GM12872 (cell line): ENCODE data around the gene KIF26B.

Source experiments
- TF ChIP-seq, protein P1 (sequence below): IDR thresholded peaks from 3 replicates; pipeline ENCODE4 v1.5.1; 2011; ENCODE audit warnings: low read depth, mild to moderate bottlenecking, low read length, moderate library complexity; ENCODE audit not compliant: insufficient read depth

Gene KIF26B

DNA sequence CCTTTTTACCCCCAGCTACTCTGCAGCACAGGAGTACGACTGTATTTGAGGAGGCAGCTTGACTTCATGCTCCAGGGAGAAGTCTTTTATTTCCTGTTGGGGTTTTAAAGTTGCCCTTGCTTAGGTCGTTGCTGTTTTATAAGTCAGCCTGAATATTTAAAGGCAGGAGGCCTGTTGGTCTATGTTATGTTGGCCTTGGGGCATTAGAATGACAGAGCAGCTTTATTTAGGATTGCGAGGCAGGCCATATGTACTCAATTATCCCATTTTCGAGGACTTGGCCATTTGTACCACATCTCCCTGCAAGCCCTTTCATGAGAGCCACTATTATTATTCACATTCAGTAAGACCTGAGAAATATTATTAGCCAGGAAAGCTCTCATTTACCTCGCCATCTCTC, 47.0 kb downstream of the KIF26B start:
- TF ChIP-seq, protein P1, sequence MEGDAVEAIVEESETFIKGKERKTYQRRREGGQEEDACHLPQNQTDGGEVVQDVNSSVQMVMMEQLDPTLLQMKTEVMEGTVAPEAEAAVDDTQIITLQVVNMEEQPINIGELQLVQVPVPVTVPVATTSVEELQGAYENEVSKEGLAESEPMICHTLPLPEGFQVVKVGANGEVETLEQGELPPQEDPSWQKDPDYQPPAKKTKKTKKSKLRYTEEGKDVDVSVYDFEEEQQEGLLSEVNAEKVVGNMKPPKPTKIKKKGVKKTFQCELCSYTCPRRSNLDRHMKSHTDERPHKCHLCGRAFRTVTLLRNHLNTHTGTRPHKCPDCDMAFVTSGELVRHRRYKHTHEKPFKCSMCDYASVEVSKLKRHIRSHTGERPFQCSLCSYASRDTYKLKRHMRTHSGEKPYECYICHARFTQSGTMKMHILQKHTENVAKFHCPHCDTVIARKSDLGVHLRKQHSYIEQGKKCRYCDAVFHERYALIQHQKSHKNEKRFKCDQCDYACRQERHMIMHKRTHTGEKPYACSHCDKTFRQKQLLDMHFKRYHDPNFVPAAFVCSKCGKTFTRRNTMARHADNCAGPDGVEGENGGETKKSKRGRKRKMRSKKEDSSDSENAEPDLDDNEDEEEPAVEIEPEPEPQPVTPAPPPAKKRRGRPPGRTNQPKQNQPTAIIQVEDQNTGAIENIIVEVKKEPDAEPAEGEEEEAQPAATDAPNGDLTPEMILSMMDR: no peak

DNA sequence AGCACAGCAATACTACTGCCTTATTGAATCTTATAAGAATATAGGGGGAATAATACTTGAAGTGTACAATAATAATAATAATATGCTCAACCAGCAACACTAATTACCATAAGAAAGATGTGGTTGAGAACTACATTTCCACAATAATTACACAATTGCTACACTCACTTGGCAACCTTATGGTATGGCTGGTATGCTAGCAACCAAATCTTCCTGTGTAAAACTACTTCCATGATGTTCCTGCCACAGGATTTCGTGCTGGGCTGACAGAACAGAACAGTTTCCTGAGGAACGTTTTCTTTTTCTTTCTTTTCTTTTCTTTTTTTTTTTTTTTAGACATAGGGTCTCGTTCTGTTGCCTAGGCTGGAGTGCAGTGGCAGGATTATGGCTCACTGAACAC, 50.6 kb downstream of the KIF26B start:
- TF ChIP-seq, protein P1: no peak

DNA sequence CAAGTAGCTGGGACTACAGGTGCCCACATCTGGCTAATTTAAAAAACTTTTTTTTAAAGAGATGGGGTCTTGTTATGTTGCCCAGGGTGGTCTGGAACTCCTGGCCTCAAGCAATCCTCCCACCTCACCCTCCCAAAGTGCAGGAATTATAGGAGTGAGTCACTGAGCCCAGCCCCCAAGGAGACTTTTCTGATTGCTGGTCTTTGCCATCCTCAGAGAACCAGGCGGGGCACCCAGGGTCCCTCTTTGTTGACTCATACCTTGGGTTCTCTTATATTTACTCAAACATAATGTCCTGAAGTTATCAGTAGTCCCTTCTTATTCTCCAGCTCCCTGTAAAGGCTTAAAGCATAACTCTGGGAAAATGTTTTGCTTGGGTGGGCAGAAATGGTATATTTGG, 51.1 kb downstream of the KIF26B start:
- TF ChIP-seq, protein P1: no peak

DNA sequence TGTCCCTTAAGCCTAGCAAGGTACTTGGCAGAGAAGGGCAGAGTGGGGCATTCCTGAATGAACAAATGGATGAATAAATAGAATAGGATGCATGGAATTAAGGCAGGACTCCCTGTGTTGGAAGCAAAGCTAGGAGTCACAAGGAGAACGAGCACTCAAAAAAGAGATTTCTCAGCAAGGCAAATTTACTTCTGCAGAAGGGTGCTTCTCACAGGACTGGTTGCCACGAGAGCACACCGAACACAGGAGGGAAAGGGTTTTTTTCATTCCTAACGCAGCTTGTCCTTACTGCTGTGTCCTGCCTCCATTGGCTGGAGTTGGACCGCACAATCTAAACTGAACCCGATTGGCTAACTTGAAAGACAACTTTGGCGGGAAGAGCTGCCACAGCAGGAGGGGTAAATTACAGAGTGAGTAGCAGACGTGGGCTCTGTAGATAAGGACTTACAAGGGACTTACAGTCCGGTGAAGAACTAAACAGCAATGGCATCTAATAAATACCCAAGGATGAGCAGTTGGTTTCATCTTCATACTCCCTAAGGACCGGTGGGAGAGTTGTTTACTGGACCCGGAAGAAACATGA, 52.4 kb downstream of the KIF26B start:
- TF ChIP-seq, protein P1: no peak

DNA sequence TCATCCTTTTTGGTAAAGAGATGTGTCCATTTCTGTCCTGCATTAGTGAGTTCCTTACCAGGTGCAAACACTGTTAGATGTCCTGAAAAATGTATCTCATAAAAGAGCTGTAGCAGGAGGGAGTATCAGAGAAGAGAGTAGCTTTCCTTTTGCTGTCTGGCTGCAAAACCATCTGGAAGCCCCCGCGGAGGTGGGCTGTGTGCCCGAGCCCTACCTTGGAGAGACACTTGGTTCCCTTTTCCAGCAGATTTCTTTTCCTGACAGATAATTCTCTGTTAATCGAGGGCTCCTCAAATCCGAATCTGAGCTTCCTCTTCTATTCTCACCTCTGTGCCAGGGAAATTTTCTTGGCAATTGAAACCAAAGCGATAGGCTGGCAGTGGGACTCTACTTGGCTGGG, 53.0 kb downstream of the KIF26B start:
- TF ChIP-seq, protein P1: no peak

DNA sequence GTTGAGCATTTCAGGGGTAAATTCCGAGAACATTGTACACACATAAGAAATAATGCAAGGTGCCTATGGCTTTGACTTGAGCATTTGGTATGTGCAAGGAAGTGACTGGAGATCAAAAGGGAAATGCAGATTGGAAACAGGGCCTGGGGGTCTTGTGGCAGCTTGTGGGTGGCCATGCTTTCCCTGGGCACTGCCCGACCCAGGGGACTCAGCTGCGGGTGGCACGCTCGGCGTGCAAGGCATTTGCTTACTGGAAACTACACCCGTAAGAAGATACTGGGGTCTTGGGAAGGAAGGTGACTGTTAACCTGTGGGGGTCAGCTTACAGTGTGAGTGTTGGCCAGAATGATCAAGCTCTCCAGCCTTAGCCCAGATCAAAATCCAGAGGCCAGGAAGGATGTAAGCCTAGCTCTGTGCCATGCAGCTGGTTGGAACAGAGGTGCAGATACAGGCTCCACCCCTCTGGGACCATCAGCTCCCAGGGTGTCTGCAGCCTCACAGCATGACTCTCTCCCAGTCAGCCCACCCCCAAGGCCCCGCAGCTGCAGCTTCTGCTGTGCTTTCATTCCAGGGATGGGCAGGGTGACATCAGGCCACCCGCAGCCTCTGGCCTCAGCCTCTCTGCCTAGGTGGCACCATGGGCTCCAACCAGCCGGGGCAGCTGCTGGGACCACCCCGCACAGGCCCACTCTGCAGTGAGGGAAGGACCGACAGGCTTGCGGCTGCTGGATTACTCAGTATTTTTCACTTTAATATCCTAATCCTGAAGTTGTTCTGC, 55.1 kb downstream of the KIF26B start:
- TF ChIP-seq, protein P1: no peak

DNA sequence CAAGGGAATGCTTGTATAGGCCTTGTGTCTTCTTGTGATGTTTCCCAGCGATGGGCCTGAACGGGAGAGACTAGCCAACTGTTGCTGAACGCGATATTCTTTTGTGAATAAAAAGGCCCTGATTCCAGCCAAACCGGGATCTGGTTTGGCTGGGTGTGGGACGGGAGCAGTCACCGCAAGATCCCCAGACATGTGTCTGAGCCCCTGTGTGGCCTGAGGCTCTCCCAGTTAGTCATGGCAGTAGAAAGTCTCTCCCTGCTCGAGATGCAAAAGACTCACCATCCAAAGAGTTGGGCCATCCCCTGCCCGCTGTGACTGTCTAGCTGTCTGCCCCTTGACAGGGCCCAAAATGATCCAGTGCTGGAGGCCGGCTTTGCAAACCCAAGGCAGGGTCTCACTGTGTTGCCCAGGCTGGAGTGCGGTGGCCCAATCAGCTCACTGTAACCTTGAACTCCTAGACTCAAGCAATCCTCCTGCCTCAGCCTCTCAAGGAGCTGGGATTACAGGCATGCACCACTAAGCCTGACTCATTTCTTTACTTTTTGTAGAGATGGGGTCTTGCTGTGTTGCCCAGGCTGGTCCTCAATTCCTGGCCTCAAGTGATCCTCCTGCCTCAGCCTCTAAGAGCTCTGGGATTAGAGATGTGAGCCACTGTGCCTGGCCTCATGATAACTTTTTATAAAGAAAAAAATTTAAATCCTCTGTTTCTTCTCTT, 56.4 kb downstream of the KIF26B start:
- TF ChIP-seq, protein P1: no peak
